K562 (cell line): ENCODE measurements around the gene CNIH4. TPM values are rescaled to one million over a fixed set of nuclear protein-coding genes. Genes with fewer than 3 reads are reported as not detected.

Source experiments
- ATF3 ChIP-seq, 2 experiments: fragments of 450-650 bp in 1 of 2; sonication (generic) in 1 of 2; formaldehyde crosslinking in 1 of 2; IDR thresholded peaks in 1 of 2; conservative IDR thresholded peaks in 1 of 2; 2 replicates each; pipeline versions ENCODE4 v1.6.1 to v1.8.1; 2016 to 2023; ENCODE audit warnings: mild to moderate bottlenecking in 2 of 2, moderate library complexity in 2 of 2, inconsistent platforms in 1 of 2, missing genetic modification reagents in 1 of 2
- BRF2 ChIP-seq: IDR thresholded peaks from 3 replicates; pipeline ENCODE4 v1.6.1; 2011; ENCODE audit warnings: borderline replicate concordance, mild to moderate bottlenecking; ENCODE audit not compliant: insufficient read length, insufficient read depth
- ELK3 ChIP-seq: fragments of 450-650 bp; formaldehyde crosslinking; IDR thresholded peaks from 2 replicates; pipeline ENCODE4 v1.4.0; 2020; ENCODE audit warnings: mild to moderate bottlenecking
- MGA ChIP-seq: fragments of 450-650 bp; IDR thresholded peaks from 2 replicates; pipeline ENCODE4 v1.6.1; 2016; ENCODE audit warnings: mild to moderate bottlenecking, moderate library complexity
- PATZ1 ChIP-seq: fragments of 250-450 bp; sonication (Bioruptor Pico); IDR thresholded peaks from 2 replicates; pipeline ENCODE4 v1.5.0; 2020; ENCODE audit warnings: mild to moderate bottlenecking, borderline replicate concordance
- POLR2A ChIP-seq: fragments of 450-650 bp; conservative IDR thresholded peaks from 2 replicates; pipeline ENCODE4 v1.6.1; 2016
- ZNF436 ChIP-seq: fragments of 250-450, 450-650 bp; sonication (Bioruptor Pico); formaldehyde crosslinking; IDR thresholded peaks from 2 replicates; pipeline ENCODE4 v1.7.0; 2020; ENCODE audit warnings: mild to moderate bottlenecking
- polyA plus RNA-seq, 8 experiments: library from polyadenylated mRNA; depleted of rRNA in 4 of 8; stranded (reverse) in 5 of 8; unstranded in 3 of 8; fragments of >200 nt; fragmentation: Nextera tagmentation in 2 of 8; fragmentation: Illumina TruSeq in 1 of 8; extraction: Ambion mirVana in 2 of 8; extraction: Trizol in 1 of 8; gene quantifications; 2 replicates each; pipeline versions ENCODE4 v1.2.1 to v1.2.3, GENCODE V29; 2011 to 2014; ENCODE audit warnings: inconsistent platforms in 1 of 8, missing spikeins in 1 of 8
- total RNA-seq, 7 experiments: library from RNA; depleted of rRNA in 6 of 7; stranded (reverse); fragments of >200 nt in 6 of 7; fragmentation: Illumina TruSeq in 2 of 7; extraction: Trizol in 2 of 7; gene quantifications; 2 replicates each; pipeline versions ENCODE4 v1.2.1 to v1.2.3, GENCODE V29; 2011 to 2021; ENCODE audit warnings: low replicate concordance in 1 of 7

The CNIH4 gene
- total and polyA plus RNA-seq, 9 of the 15 experiments (the other 6 are each of a cell fraction or from before 2014, with no cell fraction given): 41.3 to 266 (median 61.1) TPM

- TF ChIP-seq ATF3 (IDR thresholded peaks at IDR 0.05): no peak; the same call in 1 of the 2 replicates
- no peak for TF ChIP-seq ATF3 (CRISPR knock-in tag; conservative IDR thresholded peaks at IDR 0.05)
- peak; percentile 63; the same call in 1 of the 2 replicates for TF ChIP-seq ZNF436 (CRISPR knock-in tag)
- TF ChIP-seq POLR2A: peak; percentile 87
- no peak for TF ChIP-seq BRF2
- TF ChIP-seq MGA: peak; percentile 62
- TF ChIP-seq ELK3 (CRISPR knock-in tag): 0 out of 2 replicates have a peak, but pooled peaks have one; percentile 13
- no peak for TF ChIP-seq PATZ1 (CRISPR knock-in tag)
Measured at GRCh38 chr1:224329842-224330753, 26.6 kb upstream of the CNIH4 start, which contains the start of gene NVL (continued).
